GM19099 (cell line): ENCODE data around the gene BMP8B.

ENCODE experiments used
- POLR2A ChIP-seq: IDR thresholded peaks from 3 replicates; pipeline ENCODE4 v1.6.1; 2011; ENCODE audit warnings: low read depth; ENCODE audit not compliant: insufficient read length; ENCODE audit errors: extremely low read depth

BMP8B gene

DNA sequence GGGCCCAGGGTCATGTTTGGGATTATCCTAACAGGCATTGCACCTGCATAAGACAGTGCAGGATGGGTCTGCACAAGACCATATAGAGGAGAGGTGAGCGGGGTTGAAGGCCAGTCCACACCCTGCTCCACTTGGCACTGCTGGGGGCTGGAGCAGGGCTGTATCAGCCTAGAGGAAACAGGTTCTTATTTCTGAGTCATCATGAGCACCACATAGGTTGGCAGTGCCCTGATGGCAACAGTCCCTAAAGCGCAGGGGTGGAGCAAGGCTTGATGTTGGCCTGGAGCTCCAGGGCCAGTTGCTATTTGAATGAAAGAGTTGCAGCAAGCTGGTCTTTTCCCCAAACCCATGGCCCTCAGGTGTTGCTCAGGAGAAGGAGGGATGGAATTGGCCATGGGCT lies 29.8 kb upstream of the BMP8B start:
- TF ChIP-seq POLR2A, result no peak

- peak; percentile 58 for TF ChIP-seq POLR2A
Measured at GRCh38 chr1:39817091-39817932, 28.6 kb upstream of the BMP8B start.

DNA sequence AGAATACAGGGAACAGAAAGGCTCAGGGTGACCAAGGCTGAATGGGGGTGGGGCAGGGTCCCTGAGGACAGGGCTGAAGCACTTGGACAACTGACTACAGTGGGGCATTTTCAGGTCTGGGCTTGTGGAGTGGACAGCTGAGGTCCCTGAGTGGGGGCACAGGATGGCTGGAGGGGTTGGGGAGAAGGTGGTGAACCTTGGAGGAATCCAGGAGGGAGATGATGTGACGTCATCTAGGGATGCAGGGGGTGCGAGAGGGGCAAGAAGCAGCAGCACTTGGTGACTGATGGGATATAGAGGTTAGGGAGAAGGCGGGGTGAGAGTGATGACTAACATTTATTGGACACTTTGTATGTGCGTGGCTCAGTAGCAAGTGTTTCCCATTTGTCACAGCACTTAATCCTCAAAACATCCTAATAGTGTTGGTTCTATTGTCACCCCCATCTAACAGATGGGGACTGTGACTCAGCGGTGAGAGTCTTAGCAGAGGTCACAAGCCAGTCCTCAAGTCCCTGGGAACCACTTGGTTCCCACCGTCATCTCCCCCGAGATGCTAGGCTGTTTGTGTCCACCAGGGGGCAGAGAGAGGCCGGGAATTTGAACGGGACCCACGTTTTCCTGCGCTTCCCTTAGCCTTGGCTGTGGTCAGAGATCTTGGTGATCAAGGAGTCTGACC lies 27.9 kb upstream of the BMP8B start:
- no peak for TF ChIP-seq POLR2A

DNA sequence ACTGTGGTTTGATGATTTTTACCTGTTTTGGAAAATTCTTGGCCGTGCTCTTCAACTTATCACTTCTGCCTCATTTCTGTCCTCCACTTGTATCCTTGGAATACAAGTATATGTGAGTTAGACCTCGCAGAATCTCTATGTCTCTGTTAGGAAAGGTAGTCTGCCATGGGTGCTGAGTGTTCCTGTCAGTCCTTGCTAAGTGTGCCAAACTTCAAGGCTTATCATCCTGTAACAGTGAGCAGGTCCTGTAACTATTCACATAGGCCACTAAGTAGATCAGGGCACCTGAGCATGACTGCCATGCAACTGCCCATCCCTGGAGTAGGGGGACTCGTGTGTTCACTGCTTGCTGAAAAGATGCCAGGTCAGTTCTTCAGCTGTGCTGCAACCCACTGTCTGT lies 24.2 kb upstream of the BMP8B start:
- no peak for TF ChIP-seq POLR2A

DNA sequence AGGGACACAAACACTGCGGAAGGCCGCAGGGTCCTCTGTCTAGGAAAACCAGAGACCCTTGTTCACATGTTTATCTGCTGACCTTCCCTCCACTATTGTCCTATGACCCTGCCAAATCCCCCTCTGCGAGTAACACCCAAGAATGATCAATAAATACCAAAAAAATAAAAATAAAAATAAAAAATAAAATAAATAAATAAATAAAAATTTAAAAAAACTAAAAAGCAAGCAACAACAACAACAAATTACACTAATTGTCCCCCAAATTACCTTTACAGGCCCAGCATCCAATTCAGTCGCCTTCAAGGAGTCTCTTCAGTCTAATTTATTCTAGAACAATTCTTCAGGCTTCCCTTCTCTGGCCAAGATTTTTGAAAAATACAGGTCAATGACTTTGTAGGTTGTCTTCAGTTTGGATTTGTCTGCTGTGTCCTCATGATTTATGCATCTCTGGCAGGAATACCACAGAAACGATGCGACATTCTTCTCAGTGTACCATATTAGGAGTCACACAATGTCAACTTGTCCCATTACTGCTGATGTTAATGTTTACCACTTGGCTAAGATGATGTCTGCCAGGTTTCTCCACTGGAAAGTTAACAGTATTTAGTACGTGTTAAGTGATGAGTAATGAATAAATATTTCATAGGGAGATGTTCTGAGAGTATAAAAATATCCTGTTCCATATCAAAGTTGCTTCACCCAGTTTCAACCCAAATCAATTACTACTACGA lies 20.3 kb upstream of the BMP8B start:
- no peak for TF ChIP-seq POLR2A

GRCh38 chr1:39805385-39805784 lies 16.7 kb upstream of the BMP8B start:
- no peak for TF ChIP-seq POLR2A

GRCh38 chr1:39802496-39803260 lies 14.0 kb upstream of the BMP8B start:
- no peak for TF ChIP-seq POLR2A

GRCh38 chr1:39800471-39800835 lies 11.8 kb upstream of the BMP8B start:
- no peak for TF ChIP-seq POLR2A

GRCh38 chr1:39799770-39800470 lies 11.3 kb upstream of the BMP8B start:
- TF ChIP-seq POLR2A, result no peak

DNA sequence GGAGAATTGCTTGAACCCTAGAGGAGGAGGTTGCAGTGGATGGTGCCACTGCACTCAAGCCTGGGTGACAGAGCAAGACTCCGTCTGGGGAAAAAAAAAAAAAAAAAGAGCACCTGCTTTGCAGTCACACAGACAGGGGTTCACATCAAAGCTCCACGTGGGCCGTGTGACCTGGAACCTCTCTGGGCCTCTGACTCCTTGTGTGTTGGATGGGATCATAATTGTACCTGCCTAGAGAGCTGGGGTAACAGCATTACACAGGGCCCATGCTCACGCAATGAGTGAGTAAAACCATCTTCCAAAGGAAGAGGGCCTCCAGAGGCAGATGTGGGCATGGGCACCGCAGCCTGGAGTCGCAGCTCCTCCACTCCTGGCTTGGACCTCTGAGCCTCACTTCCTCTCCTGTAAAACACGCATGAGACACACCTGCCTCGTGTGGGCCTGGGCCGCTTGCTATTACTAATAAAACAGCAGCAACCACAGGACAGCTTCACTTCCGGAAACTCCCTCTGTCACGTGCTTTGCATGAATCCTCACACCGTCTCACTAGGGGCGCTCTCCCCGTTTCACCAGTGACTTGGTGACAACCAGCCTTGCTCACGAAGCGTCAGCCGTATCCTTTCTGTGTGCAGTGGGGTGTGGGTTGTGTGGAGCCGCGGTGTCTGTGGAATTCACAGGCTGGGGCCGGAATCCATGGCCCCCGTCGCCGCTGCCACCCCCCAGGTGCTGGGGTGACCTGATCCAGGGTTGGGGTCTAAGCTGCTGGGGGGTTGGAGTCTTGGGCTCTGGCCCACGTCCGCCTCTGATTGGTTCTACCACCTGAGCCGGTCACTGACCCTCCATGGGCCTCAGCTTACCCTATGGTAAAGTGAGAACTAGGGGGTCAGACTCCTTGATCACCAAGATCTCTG lies 10.4 kb upstream of the BMP8B start:
- TF ChIP-seq POLR2A, result peak; percentile 58

DNA sequence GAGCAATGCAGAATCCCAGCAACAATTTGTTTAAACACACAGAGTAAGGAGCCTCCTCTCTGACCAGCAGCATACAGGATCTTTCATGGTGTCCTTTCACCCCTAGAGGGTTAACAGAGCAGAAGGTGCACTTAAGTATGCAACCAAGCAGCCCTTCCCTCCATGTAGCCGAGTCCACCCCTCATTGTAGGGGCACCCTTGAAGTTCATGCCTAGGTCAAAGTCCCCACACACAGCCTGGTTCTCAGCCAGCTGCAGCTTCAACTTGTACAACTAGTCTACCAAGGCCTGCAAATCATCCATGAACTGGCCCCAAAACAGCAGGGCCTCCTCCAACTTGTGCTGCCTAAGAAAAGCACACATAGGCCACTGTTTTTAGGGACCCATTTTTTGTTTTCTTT lies 7.0 kb upstream of the BMP8B start:
- no peak for TF ChIP-seq POLR2A

DNA sequence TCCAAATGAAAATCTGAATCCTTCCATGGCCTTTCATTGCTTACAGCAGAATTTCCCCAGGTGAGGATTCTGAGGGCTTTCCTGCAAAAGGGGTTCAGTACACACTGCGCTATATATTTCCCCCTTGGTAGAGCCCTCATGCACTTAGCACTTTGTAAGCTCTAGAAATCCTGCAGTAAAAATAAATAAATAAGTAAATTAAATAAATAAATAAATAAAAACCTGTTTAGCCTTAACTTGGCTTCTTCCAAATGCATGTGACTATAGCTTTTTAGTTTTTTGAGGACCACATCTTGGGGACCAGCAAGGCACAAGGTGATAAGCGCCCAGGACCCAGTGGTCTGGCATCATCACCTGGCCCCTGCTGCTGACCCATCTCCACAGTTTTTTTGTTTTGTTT lies 3.2 kb upstream of the BMP8B start:
- no peak for TF ChIP-seq POLR2A

DNA sequence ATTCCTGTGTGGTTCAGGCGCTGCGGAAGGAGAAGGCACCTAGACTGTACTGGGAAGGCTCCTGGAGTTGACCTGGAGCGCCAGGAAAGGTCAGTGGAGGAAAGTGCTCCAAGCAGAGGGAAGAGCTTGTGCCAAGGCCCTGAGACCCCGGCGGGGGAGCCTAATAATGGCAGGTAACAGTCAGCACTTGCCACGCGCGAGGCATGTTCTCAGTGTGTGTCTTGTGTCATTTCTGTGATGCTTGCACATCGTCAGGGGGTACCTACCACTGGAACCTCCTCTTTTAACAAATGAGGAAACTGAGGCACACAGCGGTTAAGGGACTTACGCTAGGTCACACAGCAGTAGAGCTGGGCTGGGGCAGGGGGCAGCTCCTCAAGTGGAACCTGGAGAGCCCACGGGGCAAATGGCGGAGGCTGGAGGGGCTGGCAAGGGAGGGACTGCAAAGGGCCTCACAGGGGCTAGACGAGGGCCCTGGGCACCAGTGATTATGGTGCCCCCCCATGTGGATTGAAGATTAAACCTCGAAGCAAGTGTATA lies 976 bp upstream of the BMP8B start:
- TF ChIP-seq POLR2A, result no peak
